ENCODE measurements around the gene UBE2H. TPM values are rescaled to one million over a fixed set of nuclear protein-coding genes. Genes with fewer than 3 reads are reported as not detected.

UBE2H gene
- total RNA-seq, 2 donors from 2014 or later: 30.0 to 35.5 TPM

DNA sequence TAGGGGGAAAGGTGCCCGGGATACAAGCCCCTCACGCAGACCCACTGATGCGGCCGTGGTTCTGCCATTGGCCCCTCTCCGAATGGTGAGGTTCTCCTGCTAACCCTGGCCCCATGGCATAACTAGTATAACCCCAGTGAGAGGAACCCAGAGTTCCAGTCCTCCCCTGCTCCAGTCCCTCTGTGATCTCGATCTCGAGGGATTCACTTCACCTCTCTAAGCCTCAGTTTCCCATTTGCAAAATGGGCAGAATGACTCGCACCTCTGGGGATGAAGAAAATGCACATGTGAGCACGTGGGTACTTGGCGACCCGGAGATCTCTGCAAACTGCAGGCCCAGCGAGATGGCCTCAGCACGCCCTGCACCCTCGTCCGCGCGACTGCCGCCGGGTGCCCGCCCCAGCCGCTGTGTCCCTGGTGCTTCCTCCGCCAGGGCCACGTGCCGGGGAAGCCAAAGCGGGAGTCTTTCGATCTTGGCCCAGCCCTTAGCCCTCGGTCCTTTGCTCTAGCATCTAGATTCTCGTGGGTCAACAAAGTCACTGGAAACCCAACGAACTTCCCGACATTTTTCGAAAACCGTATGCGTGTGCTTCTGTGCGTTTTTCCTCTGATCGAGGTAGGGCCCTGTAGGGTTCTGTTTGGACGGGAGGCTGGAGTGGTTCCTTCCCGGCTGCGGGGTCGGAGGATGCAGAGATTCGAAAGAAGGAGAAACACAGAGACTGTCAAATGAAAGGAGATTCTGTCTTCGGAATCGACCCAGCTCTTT is 169.8 kb downstream of the UBE2H start:
- no peak for ATAC-seq
- Mint-ChIP-seq H3K9me3 (no peaks in the 10 kb centered on the region), H3K36me3 (peaks cover 0 to 7% of the 10 kb centered on the region in 2 donors), H3K27ac (no peak overlapping the region)
- DNase-seq (ENCODE audit: low spot score in 2 of 2): peak in 1 of 2 donors; percentile 25

GRCh38 chr7:129781928-129782817 is 170.6 kb downstream of the UBE2H start:
- Mint-ChIP-seq H3K36me3 (peaks cover 0 to 7% of the 10 kb centered on the region in 2 donors), H3K9me3 (no peaks in the 10 kb centered on the region), H3K27ac (no peak overlapping the region)
- DNase-seq (ENCODE audit: low spot score in 2 of 2) (peak in 1 of 2 donors; percentile 24), ATAC-seq (no peak)

DNA sequence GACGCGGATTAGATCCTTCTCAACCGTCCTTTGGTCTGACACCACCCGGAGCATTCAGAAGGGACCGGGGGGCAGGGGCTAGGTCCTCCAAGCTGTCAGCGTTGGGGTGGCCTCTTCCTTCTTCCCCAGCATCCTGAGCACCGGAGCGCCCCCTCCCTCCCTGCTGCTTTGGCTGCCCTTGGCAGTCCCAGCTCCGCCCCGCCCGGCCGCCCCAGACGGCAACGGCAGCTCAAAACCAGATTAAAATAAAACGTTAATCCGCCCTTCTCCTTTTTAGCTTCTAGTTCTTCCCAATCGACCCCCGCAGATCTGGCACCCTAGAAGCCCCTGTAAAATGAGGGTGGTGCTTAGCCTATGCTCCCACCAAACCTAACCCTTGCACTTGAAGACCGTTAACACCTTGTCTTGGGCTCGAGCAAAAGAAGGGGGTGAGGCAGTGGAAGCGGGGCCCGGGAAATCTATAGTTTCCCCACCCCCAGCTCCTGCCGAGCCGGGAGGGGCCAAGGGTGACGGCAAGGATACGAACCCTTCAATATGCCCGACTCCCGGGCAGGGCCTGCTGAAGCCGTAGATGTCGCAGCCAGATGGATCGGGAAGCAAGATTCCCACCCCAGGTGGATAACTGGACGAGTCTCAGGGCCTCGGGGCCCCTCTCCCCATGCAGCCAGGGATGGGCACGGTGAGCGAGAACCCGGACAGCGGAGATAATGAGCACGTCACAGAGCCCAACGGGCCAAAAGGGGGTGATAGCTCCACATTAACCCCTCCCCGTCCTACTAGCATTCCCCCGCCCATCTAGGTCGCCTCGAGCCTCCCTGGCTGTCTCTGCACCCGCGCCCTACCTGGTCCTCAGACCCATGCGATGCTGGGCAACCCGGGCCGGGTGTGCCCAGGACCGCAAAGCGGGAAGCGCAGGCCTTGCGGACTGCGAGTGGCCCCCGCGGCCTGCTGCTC is 171.5 kb downstream of the UBE2H start:
- no peak for ATAC-seq
- Mint-ChIP-seq H3K27ac (no peak overlapping the region), H3K9me3 (no peaks in the 10 kb centered on the region), H3K36me3 (peaks cover 0 to 7% of the 10 kb centered on the region in 2 donors)
- DNase-seq (ENCODE audit: low spot score in 2 of 2): peak in 1 of 2 donors; percentile 44

Other genes with a start within 250 kb of the UBE2H start
- gene ZC3HC1, start 98.4 kb upstream of the UBE2H start, total RNA-seq: 10 to 100 TPM; 29.3 to 33.2 TPM
- 10 to 100 TPM; 11.5 to 14.9 TPM for gene KLHDC10, start 117.6 kb upstream of the UBE2H start, total RNA-seq